Adrenal gland (tissue), 12 donors: ENCODE results near the gene RALGAPA2. TPM values are rescaled to one million over a fixed set of nuclear protein-coding genes. Genes with fewer than 3 reads are reported as not detected.

Source experiments
- DNase-seq, 7 donors: peaks; one replicate each; pipeline ENCODE4 v3.0.0-alpha.2; 2019 to 2020
- H3K27ac ChIP-seq, 5 donors: fragments of 200-600 bp; sonication (generic) in 4 of 5; 1 replicate in 3 of 5; 2 replicates in 2 of 5; pipeline versions ENCODE4 v1.5.1 to v1.8.0; 2016 to 2020; ENCODE audit warnings: mild to moderate bottlenecking in 1 of 5
- H3K27me3 ChIP-seq: fragments of 200-600 bp; 2 replicates; pipeline ENCODE4 v1.8.0; 2021
- H3K36me3 ChIP-seq, 2 donors: fragments of 200-600 bp; replicated peaks in 1 of 2; 1 replicate in 1 of 2; 2 replicates in 1 of 2; pipeline versions ENCODE4 v1.5.1 to v1.8.0; 2018 to 2022
- H3K4me1 ChIP-seq, 2 donors: fragments of 200-600 bp; replicated peaks in 1 of 2; 1 replicate in 1 of 2; 2 replicates in 1 of 2; pipeline versions ENCODE4 v1.5.1 to v1.8.0; 2018 to 2021
- H3K4me3 ChIP-seq, 4 donors: fragments of 200-600 bp; sonication (generic) in 3 of 4; one replicate each; pipeline ENCODE4 v1.5.1; 2016 to 2018
- H3K9me3 ChIP-seq, 3 donors: fragments of 200-600 bp; sonication (generic) in 1 of 3; replicated peaks in 1 of 3; 1 replicate in 2 of 3; 2 replicates in 1 of 3; pipeline versions ENCODE4 v1.5.1 to v1.8.0; 2016 to 2021
- CTCF ChIP-seq, 6 experiments: fragments of 450-650 bp in 4 of 6; fragments of 200-600 bp in 2 of 6; sonication (generic) in 1 of 6; IDR thresholded peaks; 1 replicate in 5 of 6; 2 replicates in 1 of 6; pipeline versions ENCODE4 v1.5.1 to v1.8.0; 2016 to 2021; ENCODE audit warnings: antibody characterized with exemption in 6 of 6, mild to moderate bottlenecking in 2 of 6, moderate library complexity in 1 of 6
- POLR2A ChIP-seq, 2 donors: fragments of 450-650 bp; IDR thresholded peaks; one replicate each; pipeline ENCODE4 v1.6.1; 2017; ENCODE audit warnings: antibody characterized with exemption in 2 of 2, mild to moderate bottlenecking in 2 of 2, moderate library complexity in 1 of 2
- WGBS, 4 donors: extraction: QIAGEN DNeasy Blood & Tissue Kit in 2 of 4; methylation state at CpG; one replicate each; pipeline versions ENCODE4 v1.1.5 to v1.1.7; 2013 to 2017; 5-methylcytosine and 5-hydroxymethylcytosine counted together
- intact Hi-C, 2 donors: fragments of 100-400 bp; cut with DNase I; formaldehyde crosslinking; loops; one replicate each; pipeline versions ENCODE4 v1.14.1 to v1.15.0; 2022 to 2023
- polyA plus RNA-seq, 3 donors: library from polyadenylated mRNA; stranded (reverse); fragments of 200-250 nt in 2 of 3; fragments of 350-450 nt in 1 of 3; fragmentation: Illumina TruSeq in 1 of 3; extraction: RNeasy Lipid Tissue Mini Kit (QIAGEN cat#74804) in 1 of 3; gene quantifications; one replicate each; pipeline ENCODE4 v1.2.3, GENCODE V29; 2013 to 2014
- total RNA-seq, 9 donors: library from RNA; depleted of rRNA in 4 of 9; stranded (reverse); fragments of >200 nt in 4 of 9; fragments of 120-200 nt in 1 of 9; fragmentation: NEBNext Ultra II Directional in 1 of 9; extraction: Animal tissue kit (Norgen Biotek cat#: 25700) in 1 of 9; gene quantifications; one replicate each; pipeline versions ENCODE4 v1.1.0 to v1.2.4, GENCODE V29; 2013 to 2023
- donor health status: healthy with polysubstance abuse.
- donor health status: Bipolar disorder and iron deficiency.
- donor health status: DM: yes; HTN: yes; CAD: no.
- donor health status: DM: no; HTN: no; CAD: no.
- donor health status: DM: no; HTN: no; CAD: no.
- donor health status: DM: yes; HTN: yes; CAD: no.

Gene RALGAPA2
- total and polyA plus RNA-seq, 12 donors: 3.7 to 39.6 (median 20.7) TPM

- Histone ChIP-seq H3K27ac (no peak overlapping the region), H3K9me3 (no peaks in the 10 kb centered on the region), H3K4me3 (no peak overlapping the region), H3K36me3 (no peaks in the 10 kb centered on the region), H3K27me3 (no peaks in the 10 kb centered on the region), H3K4me1 (peaks cover 0 to 9% of the 10 kb centered on the region in 2 donors)
- WGBS, 4 donors: 29 to 46% (median 31%) methylated on average over 2 of the region's 2 CpGs
- peak in 3 of 7 donors; percentile 23 to 29 (median 25) for DNase-seq
- TF ChIP-seq CTCF (IDR thresholded peaks at IDR 0.05) (peak; percentile 37 to 63 (median 57)), POLR2A (IDR thresholded peaks at IDR 0.05) (no peak)
- intact Hi-C loops: loop anchor here (2.0 to 5.0 kb wide), 2 partner anchors 162 kb away; no protein-coding TSS in a partner anchor
These were observed 47.5 kb downstream of the RALGAPA2 start for GRCh38 chr20:20664795-20665589.

GRCh38 chr20:20663841-20664240, 48.6 kb downstream of the RALGAPA2 start:
- Histone ChIP-seq H3K9me3 (no peaks in the 10 kb centered on the region), H3K4me3 (no peak overlapping the region), H3K27ac (no peak overlapping the region), H3K36me3 (no peaks in the 10 kb centered on the region), H3K27me3 (no peaks in the 10 kb centered on the region), H3K4me1 (peaks cover 0 to 9% of the 10 kb centered on the region in 2 donors)
- intact Hi-C loops: loop anchor here (2.0 to 5.0 kb wide), 2 partner anchors 163 kb away; no protein-coding TSS in a partner anchor
- WGBS, 4 donors: 68 to 77% (median 68%) methylated on average over 3 of the region's 3 CpGs
- no peak for DNase-seq
- TF ChIP-seq CTCF (IDR thresholded peaks at IDR 0.05) (no peak), POLR2A (IDR thresholded peaks at IDR 0.05) (no peak)

GRCh38 chr20:20658871-20659431, 53.5 kb downstream of the RALGAPA2 start:
- TF ChIP-seq POLR2A (IDR thresholded peaks at IDR 0.05) (no peak), CTCF (IDR thresholded peaks at IDR 0.05) (no peak)
- no peaks in the 10 kb centered on the region for H3K9me3 ChIP-seq
- no peaks in the 10 kb centered on the region for H3K27me3 ChIP-seq
- H3K4me3 ChIP-seq: no peak overlapping the region
- 71 to 85% (median 76%) methylated on average over 4 of the region's 4 CpGs for WGBS, 4 donors
- H3K27ac ChIP-seq: no peak overlapping the region
- intact Hi-C loops: loop anchor here in 1 of 2 donors (10.0 kb wide), 1 partner anchor 56 kb away; the partner anchor contains the start of gene RALGAPA2
- no peak for DNase-seq
- peaks cover 0 to under 1% of the 10 kb centered on the region in 2 donors for H3K4me1 ChIP-seq
- H3K36me3 ChIP-seq: no peaks in the 10 kb centered on the region

GRCh38 chr20:20658123-20658522, 54.3 kb downstream of the RALGAPA2 start:
- H3K36me3 ChIP-seq: no peaks in the 10 kb centered on the region
- no peak overlapping the region for H3K27ac ChIP-seq
- no peaks in the 10 kb centered on the region for H3K4me1 ChIP-seq
- H3K27me3 ChIP-seq: no peaks in the 10 kb centered on the region
- H3K9me3 ChIP-seq: no peaks in the 10 kb centered on the region
- H3K4me3 ChIP-seq: no peak overlapping the region
- intact Hi-C loops: loop anchor here in 1 of 2 donors (10.0 kb wide), 1 partner anchor 57 kb away; the partner anchor contains the start of gene RALGAPA2
- DNase-seq: no peak
- no peak for TF ChIP-seq POLR2A (IDR thresholded peaks at IDR 0.05)
- TF ChIP-seq CTCF (IDR thresholded peaks at IDR 0.05): no peak
